Suprapubic skin (tissue), 3 donors: ENCODE measurements around the gene CAMTA1.
"Not testable (repeated sequence)": the region's sequence is repeated elsewhere in the genome, so short reads cannot be mapped to it uniquely, and the experiment has no call there.

Source experiments
- EP300 ChIP-seq: sonication (generic); formaldehyde crosslinking; IDR thresholded peaks from one replicate; pipeline ENCODE4 v1.6.1; 2017; ENCODE audit warnings: antibody characterized with exemption
- POLR2A ChIP-seq, 2 donors: fragments of 450-650 bp; IDR thresholded peaks; one replicate each; pipeline ENCODE4 v1.6.1; 2017; ENCODE audit warnings: antibody characterized with exemption in 2 of 2, mild to moderate bottlenecking in 2 of 2, moderate library complexity in 2 of 2
- TF ChIP-seq, protein P1 (sequence below), 2 donors: fragments of 200-600 bp in 1 of 2; fragments of 450-650 bp in 1 of 2; sonication (generic) in 1 of 2; IDR thresholded peaks; one replicate each; pipeline ENCODE4 v1.5.1; 2016 to 2019; ENCODE audit warnings: antibody characterized with exemption in 2 of 2, mild to moderate bottlenecking in 1 of 2, moderate library complexity in 1 of 2

GRCh38 chr1:7689307-7689706, 904.1 kb downstream of the CAMTA1 start:
- TF ChIP-seq, protein P1, sequence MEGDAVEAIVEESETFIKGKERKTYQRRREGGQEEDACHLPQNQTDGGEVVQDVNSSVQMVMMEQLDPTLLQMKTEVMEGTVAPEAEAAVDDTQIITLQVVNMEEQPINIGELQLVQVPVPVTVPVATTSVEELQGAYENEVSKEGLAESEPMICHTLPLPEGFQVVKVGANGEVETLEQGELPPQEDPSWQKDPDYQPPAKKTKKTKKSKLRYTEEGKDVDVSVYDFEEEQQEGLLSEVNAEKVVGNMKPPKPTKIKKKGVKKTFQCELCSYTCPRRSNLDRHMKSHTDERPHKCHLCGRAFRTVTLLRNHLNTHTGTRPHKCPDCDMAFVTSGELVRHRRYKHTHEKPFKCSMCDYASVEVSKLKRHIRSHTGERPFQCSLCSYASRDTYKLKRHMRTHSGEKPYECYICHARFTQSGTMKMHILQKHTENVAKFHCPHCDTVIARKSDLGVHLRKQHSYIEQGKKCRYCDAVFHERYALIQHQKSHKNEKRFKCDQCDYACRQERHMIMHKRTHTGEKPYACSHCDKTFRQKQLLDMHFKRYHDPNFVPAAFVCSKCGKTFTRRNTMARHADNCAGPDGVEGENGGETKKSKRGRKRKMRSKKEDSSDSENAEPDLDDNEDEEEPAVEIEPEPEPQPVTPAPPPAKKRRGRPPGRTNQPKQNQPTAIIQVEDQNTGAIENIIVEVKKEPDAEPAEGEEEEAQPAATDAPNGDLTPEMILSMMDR (IDR thresholded peaks at IDR 0.05) = not testable (repeated sequence)
- TF ChIP-seq EP300; POLR2A (IDR thresholded peaks at IDR 0.05): not testable (repeated sequence)
